Measurements from ENCODE around the gene RAB4B. TPM values are rescaled to one million over a fixed set of nuclear protein-coding genes. Genes with fewer than 3 reads are reported as not detected.

Gene RAB4B
- total and polyA plus RNA-seq, 2 of the 13 experiments (the other 11 are each of a cell fraction or from before 2014, with no cell fraction given), result 3.3 to 5.4 TPM

- TF ChIP-seq GTF3A (CRISPR knock-in tag; conservative IDR thresholded peaks at IDR 0.05), result no peak
- 0 out of 2 replicates have a peak, but pooled peaks have one; percentile 42 for TF ChIP-seq ZFP90 (CRISPR knock-in tag; IDR thresholded peaks at IDR 0.05; ENCODE audit: borderline replicate concordance)
- TF ChIP-seq ZSCAN12 (CRISPR knock-in tag; IDR thresholded peaks at IDR 0.05), result 0 out of 2 replicates have a peak, but pooled peaks have one; percentile 25
- TF ChIP-seq BCL3 (CRISPR knock-in tag; IDR thresholded peaks at IDR 0.05), result no peak
- TF ChIP-seq KIAA2018 (CRISPR knock-in tag; IDR thresholded peaks at IDR 0.05; ENCODE audit: borderline replicate concordance), result no peak
- TF ChIP-seq ZNF326 (CRISPR knock-in tag; IDR thresholded peaks at IDR 0.05; ENCODE audit: borderline replicate concordance), result no peak
- TF ChIP-seq BCL6 (CRISPR knock-in tag; IDR thresholded peaks at IDR 0.05), result peak; percentile 85
- peak; percentile 89; the same call in 1 of the 2 replicates for TF ChIP-seq ZNF766 (CRISPR knock-in tag; IDR thresholded peaks at IDR 0.05; ENCODE audit: borderline replicate concordance)
- TF ChIP-seq TCF7 (IDR thresholded peaks at IDR 0.05; ENCODE audit: low read depth), result peak; percentile 79
- TF ChIP-seq ZNF609 (CRISPR knock-in tag; IDR thresholded peaks at IDR 0.05; ENCODE audit: borderline replicate concordance), result peak; percentile 86
- peak; percentile 50; the same call in 1 of the 2 replicates for TF ChIP-seq MYPOP (CRISPR knock-in tag; IDR thresholded peaks at IDR 0.05)
These were observed 53.7 kb downstream of the RAB4B start (continued) for GRCh38 chr19:40831502-40832430.
